Left ventricle myocardium superior (tissue), 1 donor: ENCODE measurements around the gene XIRP1. TPM values are rescaled to one million over a fixed set of nuclear protein-coding genes. Genes with fewer than 3 reads are reported as not detected.
A peak's percentile ranks its signal among the peaks of the same experiment; 100 is the strongest.
"Not testable (repeated sequence)": the region's sequence is repeated elsewhere in the genome, so short reads cannot be mapped to it uniquely, and the experiment has no call there.

ENCODE experiments used
- ATAC-seq: fragments of 200-7000 bp; cut with Tn5 transposase; one replicate; pipeline ENCODE4 v1.9.1; 2020; ENCODE audit warnings: mild to moderate bottlenecking, moderate library complexity
- DNase-seq: peaks from one replicate; pipeline ENCODE4 v3.0.0-alpha.2; 2020
- intact Hi-C: fragments of 100-400 bp; cut with micrococcal nuclease; formaldehyde crosslinking; loops from one replicate; pipeline ENCODE4 v1.11.0; 2022
- long read RNA-seq: library from polyadenylated mRNA; unstranded; transcript quantifications from one replicate; pipeline ENCODE4 v2.0.0, GENCODE V29; 2021
- total RNA-seq: library from RNA; stranded (reverse); fragmentation: NEBNext Ultra II Directional; extraction: Animal tissue kit (Norgen Biotek cat#: 25700); gene quantifications from one replicate; pipeline ENCODE4 v1.2.1, GENCODE V29; 2021
- donor health status: DM: no; HTN: yes; CAD: no; lungs with severe emphysema.

XIRP1 gene, protein sequence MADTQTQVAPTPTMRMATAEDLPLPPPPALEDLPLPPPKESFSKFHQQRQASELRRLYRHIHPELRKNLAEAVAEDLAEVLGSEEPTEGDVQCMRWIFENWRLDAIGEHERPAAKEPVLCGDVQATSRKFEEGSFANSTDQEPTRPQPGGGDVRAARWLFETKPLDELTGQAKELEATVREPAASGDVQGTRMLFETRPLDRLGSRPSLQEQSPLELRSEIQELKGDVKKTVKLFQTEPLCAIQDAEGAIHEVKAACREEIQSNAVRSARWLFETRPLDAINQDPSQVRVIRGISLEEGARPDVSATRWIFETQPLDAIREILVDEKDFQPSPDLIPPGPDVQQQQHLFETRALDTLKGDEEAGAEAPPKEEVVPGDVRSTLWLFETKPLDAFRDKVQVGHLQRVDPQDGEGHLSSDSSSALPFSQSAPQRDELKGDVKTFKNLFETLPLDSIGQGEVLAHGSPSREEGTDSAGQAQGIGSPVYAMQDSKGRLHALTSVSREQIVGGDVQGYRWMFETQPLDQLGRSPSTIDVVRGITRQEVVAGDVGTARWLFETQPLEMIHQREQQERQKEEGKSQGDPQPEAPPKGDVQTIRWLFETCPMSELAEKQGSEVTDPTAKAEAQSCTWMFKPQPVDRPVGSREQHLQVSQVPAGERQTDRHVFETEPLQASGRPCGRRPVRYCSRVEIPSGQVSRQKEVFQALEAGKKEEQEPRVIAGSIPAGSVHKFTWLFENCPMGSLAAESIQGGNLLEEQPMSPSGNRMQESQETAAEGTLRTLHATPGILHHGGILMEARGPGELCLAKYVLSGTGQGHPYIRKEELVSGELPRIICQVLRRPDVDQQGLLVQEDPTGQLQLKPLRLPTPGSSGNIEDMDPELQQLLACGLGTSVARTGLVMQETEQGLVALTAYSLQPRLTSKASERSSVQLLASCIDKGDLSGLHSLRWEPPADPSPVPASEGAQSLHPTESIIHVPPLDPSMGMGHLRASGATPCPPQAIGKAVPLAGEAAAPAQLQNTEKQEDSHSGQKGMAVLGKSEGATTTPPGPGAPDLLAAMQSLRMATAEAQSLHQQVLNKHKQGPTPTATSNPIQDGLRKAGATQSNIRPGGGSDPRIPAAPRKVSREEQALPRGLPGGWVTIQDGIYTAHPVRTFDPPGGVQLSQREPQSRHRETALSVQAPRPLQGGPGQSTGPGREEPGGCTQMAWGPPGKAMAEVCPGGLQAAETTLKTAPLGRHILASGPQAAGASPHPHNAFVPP (N-terminal part only)
- 263 TPM for total RNA-seq
- long read RNA-seq, full-length matches to known transcripts: 3 of 208 reads
- long read RNA-seq, partial matches to known transcripts: 202 of 208 reads
- long read RNA-seq, other reads (novel, unspliced or antisense): 3 of 208 reads

- ATAC-seq: peak; percentile 68
- intact Hi-C loops: loop anchor here (10.0 kb wide), 1 partner anchor 68 kb away; no protein-coding TSS in a partner anchor
- peak; percentile 74 for DNase-seq
Measured at GRCh38 chr3:39192490-39193092, at the start of gene XIRP1. TSS of gene XIRP1 (minus strand) at chr3:39192595. CDS start at chr3:39189445, 3,150 bp downstream.

DNA sequence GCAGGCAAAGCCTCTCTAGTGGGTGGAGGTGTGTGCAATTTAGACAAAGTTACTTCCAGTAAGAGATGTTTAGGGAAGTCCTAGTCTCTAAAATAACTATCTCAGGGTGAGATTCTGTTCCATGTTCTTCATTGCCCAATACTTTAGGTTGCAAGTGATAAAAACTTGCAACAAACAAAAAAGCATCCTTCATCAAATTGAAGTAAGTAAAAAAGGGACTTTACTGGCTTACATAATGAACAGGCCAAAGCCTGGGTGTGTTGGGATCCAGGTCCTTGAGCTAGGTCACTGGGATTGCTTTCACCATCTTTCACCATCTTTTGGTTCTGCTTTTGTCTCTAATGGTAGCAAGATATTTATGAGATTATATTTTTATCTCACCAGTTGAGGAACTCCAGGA lies 49.2 kb upstream of the XIRP1 start:
- DNase-seq: no peak
- intact Hi-C loops: no loop called here
- no peak for ATAC-seq

GRCh38 chr3:39237027-39237426 lies 44.6 kb upstream of the XIRP1 start:
- intact Hi-C loops: no loop called here
- DNase-seq (no peak), ATAC-seq (peak; percentile 63)

DNA sequence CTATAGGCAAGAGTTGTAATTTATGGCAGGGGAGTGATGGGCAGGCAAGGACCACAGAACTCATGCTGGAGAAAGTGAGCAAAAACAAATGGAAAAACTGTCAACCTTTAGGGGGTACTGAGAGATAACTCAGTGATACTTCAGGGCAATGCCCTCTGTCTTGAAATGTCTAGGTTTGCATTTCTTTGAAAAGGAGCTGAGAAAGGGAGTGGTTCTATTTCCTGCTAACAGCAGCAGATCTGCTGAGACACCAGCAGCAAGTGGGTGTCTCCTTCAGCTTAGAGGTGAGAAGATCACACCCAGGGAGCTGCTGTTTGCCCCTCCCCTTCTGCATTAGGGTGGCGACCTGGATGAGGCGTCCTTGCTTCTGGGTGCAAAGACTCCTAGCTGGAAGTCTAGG lies 42.3 kb upstream of the XIRP1 start:
- intact Hi-C loops: no loop called here
- DNase-seq: no peak
- no peak for ATAC-seq

GRCh38 chr3:39232859-39233258 lies 40.5 kb upstream of the XIRP1 start:
- ATAC-seq: peak; percentile 92

DNA sequence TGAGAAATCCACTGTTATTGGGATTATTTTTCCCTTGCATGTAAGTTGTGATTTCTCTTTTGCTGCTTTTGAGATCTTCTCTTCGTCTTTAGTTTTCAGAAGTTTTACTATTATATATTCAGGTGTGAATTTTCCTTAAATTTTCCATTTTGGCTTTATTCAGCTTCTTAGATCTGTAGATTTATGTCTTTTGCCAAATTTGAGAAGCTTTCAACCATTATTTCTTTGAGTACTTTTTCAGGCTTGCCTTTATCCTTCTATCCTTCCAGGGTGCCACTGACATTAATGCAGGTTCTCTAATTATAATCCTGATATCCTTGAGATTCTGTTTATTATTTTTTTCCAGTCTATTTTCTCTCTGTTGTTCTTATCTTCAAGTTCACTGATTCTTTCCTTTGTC lies 38.1 kb upstream of the XIRP1 start:
- ATAC-seq (no peak), DNase-seq (no peak)
- intact Hi-C loops: no loop called here

More at GRCh38 chr3:39232859-39233258, 40.5 kb upstream of the XIRP1 start:
- intact Hi-C loops: no loop called here
- DNase-seq: no peak

DNA sequence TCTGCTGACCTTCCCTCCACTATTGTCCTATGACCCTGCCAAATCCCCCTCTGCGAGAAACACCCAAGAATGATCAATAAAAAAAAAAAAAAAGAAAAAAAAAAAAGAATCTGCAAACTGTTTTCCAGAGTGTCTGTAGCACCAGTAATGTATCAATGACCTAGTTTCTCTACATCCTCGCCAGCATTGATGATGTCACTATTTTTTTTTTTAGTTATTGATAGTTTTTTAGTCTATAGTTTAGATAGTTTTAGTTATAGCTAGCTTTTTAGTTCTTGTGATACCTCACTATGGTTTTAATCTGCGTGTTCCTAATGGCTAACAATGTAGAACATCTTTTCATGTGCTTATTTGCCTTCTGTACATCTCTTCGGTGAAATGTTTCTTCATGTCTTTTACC lies 36.1 kb upstream of the XIRP1 start:
- no peak for ATAC-seq
- intact Hi-C loops: no loop called here
- no peak for DNase-seq

- ATAC-seq, intact Hi-C loops, DNase-seq: not testable (repeated sequence)
Measured at GRCh38 chr3:39227596-39227995, 35.2 kb upstream of the XIRP1 start.

- intact Hi-C loops: no loop called here
- DNase-seq (no peak), ATAC-seq (no peak)
Measured at GRCh38 chr3:39226106-39226741, 33.8 kb upstream of the XIRP1 start.

DNA sequence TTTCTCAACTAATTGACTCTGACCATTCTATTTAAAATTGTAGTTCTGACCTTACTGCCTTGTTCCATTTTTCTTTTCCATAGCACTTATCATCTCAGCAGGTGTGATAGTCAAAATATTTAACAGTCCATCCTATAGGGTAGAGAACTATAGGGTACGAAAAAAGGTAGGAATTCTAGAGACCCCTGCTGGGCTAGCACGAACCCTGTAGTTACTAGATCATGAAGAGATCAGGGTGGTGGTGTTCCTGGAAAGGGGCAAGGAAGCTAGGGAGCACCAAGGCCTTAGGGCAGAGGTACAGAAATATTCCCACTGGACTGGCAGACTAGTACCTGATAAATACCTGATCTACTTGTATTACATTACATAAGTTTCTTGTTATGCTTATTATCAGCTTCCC lies 31.9 kb upstream of the XIRP1 start:
- intact Hi-C loops: no loop called here
- DNase-seq: no peak
- ATAC-seq: no peak

DNA sequence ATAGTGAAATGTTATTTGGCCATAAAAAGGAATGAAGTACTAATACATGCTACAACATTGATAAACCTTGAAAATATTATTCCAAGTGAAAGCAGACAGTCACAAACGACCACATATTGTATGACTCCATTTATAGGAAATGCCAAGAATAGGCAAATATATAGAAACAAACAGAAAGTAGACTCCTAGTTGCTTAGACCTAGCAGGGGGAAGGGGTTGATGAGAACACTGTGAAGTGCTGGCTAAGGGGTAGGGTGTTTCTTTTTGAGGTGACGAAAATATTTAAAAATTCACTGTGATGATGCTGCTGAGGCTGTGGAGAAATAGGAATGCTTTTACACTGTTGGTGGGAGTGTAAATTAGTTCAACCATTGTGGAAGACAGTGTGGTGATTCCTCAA lies 30.5 kb upstream of the XIRP1 start:
- intact Hi-C loops: no loop called here
- no peak for DNase-seq
- no peak for ATAC-seq

DNA sequence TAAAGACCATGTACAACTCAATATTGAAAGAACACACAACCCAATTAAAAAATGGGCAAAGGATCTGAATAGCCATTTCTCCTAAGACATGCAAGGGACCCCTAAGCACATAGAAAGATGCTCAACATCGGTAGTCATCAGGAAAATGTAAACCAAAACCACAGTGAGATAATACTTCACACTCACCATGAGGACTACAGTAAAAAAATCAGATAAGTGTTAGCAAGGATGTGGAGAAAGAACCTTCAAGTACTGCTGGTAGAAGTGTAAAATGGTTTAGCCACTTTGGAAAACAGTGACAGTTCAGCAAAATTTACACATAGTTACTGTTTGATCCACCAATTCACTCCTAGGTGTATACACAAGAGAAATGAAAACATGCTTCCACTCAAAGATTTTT lies 30.1 kb upstream of the XIRP1 start:
- ATAC-seq: no peak
- intact Hi-C loops: no loop called here
- DNase-seq: no peak

- intact Hi-C loops: no loop called here
- ATAC-seq: no peak
Measured at GRCh38 chr3:39221141-39221530, 28.7 kb upstream of the XIRP1 start.

DNA sequence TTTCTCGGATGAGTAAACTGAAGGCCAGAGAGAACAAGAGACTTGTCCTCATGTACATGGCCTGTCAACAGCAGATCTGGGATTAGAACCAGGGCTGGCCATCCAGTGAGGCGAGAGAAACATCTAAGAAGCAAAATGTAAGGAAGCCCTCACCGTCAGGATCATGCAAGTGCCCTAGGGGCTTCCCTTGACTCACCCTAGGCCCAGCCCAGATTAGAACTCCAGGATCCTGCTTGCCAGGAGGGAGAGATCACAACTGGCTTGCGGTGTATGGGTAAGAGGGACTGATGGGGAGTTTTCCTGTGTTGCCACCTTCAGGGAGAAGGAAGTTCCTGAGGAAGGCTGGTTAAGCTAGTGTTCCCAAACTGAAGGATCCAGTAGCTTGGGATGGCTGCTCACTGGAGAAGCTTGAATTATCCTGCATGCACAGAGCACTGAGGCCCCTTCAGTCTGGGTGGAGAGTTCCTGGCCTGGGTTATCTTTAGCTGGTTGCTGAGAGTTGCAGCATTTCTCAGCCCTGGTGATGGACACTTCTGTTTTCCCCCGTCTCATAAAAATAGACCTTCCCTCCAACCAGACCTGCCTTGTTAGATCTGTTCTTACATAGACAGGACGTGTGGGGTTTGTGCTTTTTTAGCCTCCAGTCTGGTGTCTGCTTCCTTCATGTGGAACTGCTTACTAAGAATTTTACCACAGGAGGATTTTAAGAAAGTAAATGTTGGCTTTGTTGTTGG lies 28.2 kb upstream of the XIRP1 start:
- peak; percentile 55 for ATAC-seq

More at GRCh38 chr3:39221141-39221530, 28.7 kb upstream of the XIRP1 start:
- no peak for DNase-seq

GRCh38 chr3:39219702-39220101 lies 27.3 kb upstream of the XIRP1 start:
- intact Hi-C loops: no loop called here
- DNase-seq: no peak
- no peak for ATAC-seq

More for the DNA sequence above, 28.2 kb upstream of the XIRP1 start:
- intact Hi-C loops: no loop called here
- DNase-seq: no peak

- intact Hi-C loops: no loop called here
- ATAC-seq (peak; percentile 56), DNase-seq (no peak)
Measured at GRCh38 chr3:39216176-39216790, 23.9 kb upstream of the XIRP1 start.

- DNase-seq (no peak), ATAC-seq (no peak)
- intact Hi-C loops: no loop called here
Measured at GRCh38 chr3:39213613-39214012, 21.2 kb upstream of the XIRP1 start.
